Breast epithelium (tissue), 3 donors: Measurements from ENCODE around the gene POLG.

Experiments
- POLR2A ChIP-seq: fragments of 450-650 bp; IDR thresholded peaks from one replicate; pipeline ENCODE4 v1.6.1; 2016; ENCODE audit warnings: antibody characterized with exemption, mild to moderate bottlenecking, moderate library complexity
- POLR2AphosphoS5 ChIP-seq, 3 donors: sonication (generic); formaldehyde crosslinking; IDR thresholded peaks; one replicate each; pipeline ENCODE4 v1.6.1; 2017; ENCODE audit warnings: antibody characterized with exemption in 3 of 3
- TF ChIP-seq, protein P1 (sequence below), 3 donors: fragments of 450-650 bp; IDR thresholded peaks; one replicate each; pipeline ENCODE4 v1.5.1; 2016 to 2017; ENCODE audit warnings: antibody characterized with exemption in 3 of 3, mild to moderate bottlenecking in 3 of 3, moderate library complexity in 3 of 3

DNA sequence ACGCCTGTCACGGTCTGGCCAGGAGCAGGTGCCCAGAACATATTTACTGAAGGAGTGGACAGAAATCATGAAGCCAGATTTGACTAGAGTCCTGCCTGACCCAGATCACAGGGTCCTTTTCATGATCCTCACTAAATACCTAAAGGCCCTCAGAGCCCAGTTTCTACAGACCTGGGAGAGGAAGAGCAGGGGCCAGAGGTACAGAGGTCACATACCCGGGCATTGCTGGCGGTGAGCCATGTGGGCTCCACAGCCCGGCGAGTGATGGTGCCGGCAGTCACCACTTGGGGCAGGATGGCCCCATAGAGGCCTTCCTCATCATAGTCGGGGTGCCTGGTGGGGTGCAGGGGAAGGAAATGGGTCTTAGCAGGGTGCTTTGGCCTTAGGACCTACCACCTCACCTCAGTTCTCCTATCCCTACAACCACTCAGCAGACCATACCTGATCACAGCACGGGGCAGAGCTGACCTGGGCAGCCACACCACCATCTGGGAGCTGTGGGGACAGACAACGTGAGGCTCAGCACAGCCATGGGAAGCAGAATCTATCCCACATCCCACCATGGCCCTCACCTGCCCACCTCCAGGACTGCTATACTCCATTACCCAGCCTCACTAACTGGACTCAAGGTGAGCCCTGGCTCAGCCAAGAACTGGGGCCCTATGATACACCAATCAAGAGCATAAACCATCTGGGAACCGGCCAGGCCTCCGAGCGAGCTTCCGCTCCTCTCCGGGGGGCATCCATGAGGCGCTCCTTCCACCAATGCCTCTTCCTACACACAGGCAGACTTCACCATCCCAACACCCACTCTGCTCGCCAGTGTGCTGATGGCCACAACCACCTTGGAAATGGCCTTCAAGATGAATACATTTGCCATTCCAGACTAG is 12.9 kb downstream of the POLG start:
- TF ChIP-seq, protein P1, sequence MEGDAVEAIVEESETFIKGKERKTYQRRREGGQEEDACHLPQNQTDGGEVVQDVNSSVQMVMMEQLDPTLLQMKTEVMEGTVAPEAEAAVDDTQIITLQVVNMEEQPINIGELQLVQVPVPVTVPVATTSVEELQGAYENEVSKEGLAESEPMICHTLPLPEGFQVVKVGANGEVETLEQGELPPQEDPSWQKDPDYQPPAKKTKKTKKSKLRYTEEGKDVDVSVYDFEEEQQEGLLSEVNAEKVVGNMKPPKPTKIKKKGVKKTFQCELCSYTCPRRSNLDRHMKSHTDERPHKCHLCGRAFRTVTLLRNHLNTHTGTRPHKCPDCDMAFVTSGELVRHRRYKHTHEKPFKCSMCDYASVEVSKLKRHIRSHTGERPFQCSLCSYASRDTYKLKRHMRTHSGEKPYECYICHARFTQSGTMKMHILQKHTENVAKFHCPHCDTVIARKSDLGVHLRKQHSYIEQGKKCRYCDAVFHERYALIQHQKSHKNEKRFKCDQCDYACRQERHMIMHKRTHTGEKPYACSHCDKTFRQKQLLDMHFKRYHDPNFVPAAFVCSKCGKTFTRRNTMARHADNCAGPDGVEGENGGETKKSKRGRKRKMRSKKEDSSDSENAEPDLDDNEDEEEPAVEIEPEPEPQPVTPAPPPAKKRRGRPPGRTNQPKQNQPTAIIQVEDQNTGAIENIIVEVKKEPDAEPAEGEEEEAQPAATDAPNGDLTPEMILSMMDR (IDR thresholded peaks at IDR 0.05): no peak
- no peak for TF ChIP-seq POLR2A
- no peak for TF ChIP-seq POLR2AphosphoS5 (IDR thresholded peaks at IDR 0.05)
